Activated CD8-positive, alpha-beta T cell treated with anti-CD3 and anti-CD28 coated beads, Interleukin-2, amount 10 ng/mL, durations not matched to agents 7 days and 5 days (primary cell): ENCODE measurements around the gene DTYMK. TPM values are rescaled to one million over a fixed set of nuclear protein-coding genes. Genes with fewer than 3 reads are reported as not detected.

Experiments
- ATAC-seq: fragments of 150-1000 bp; cut with Tn5 transposase; one replicate; pipeline ENCODE4 v1.10.0; 2021; ENCODE audit warnings: moderate library complexity
- CTCF ChIA-PET: fragments of 350-600 bp; sonication (Branson Sonifier 250); formaldehyde crosslinking; loops from one replicate; lab custom pipeline; 2021; ENCODE audit warnings: antibody characterized with exemption; lab: Charles Lee
- POLR2A ChIA-PET: fragments of 350-600 bp; sonication (Branson Sonifier 250); formaldehyde crosslinking; loops from one replicate; lab custom pipeline; 2021; ENCODE audit warnings: antibody characterized with exemption; lab: Charles Lee
- DNase-seq: peaks from one replicate; pipeline ENCODE4 v3.0.0-alpha.2; 2020
- H3K27ac Mint-ChIP-seq: one replicate; pipeline ENCODE4 v1.8.0; 2021; ENCODE audit warnings: mild to moderate bottlenecking, mixed read lengths
- H3K27me3 Mint-ChIP-seq: one replicate; pipeline ENCODE4 v1.8.0; 2021; ENCODE audit warnings: low read depth, mixed read lengths
- H3K36me3 Mint-ChIP-seq: one replicate; pipeline ENCODE4 v1.8.0; 2021; ENCODE audit warnings: low read depth, mixed read lengths
- H3K4me1 Mint-ChIP-seq: one replicate; pipeline ENCODE4 v1.8.0; 2021; ENCODE audit warnings: low read depth, mixed read lengths
- H3K4me3 Mint-ChIP-seq: one replicate; pipeline ENCODE4 v1.8.0; 2021; ENCODE audit warnings: mild to moderate bottlenecking, mixed read lengths
- H3K9me3 Mint-ChIP-seq: one replicate; pipeline ENCODE4 v1.8.0; 2022; ENCODE audit warnings: mixed read lengths; ENCODE audit not compliant: insufficient read depth
- total RNA-seq, 2 experiments: library from RNA; stranded (reverse); gene quantifications; one replicate each; pipeline ENCODE4 v1.2.3, GENCODE V29; 2021

The DTYMK gene
- total RNA-seq, 2 experiments from 2014 or later = 101 to 103 TPM

DNA sequence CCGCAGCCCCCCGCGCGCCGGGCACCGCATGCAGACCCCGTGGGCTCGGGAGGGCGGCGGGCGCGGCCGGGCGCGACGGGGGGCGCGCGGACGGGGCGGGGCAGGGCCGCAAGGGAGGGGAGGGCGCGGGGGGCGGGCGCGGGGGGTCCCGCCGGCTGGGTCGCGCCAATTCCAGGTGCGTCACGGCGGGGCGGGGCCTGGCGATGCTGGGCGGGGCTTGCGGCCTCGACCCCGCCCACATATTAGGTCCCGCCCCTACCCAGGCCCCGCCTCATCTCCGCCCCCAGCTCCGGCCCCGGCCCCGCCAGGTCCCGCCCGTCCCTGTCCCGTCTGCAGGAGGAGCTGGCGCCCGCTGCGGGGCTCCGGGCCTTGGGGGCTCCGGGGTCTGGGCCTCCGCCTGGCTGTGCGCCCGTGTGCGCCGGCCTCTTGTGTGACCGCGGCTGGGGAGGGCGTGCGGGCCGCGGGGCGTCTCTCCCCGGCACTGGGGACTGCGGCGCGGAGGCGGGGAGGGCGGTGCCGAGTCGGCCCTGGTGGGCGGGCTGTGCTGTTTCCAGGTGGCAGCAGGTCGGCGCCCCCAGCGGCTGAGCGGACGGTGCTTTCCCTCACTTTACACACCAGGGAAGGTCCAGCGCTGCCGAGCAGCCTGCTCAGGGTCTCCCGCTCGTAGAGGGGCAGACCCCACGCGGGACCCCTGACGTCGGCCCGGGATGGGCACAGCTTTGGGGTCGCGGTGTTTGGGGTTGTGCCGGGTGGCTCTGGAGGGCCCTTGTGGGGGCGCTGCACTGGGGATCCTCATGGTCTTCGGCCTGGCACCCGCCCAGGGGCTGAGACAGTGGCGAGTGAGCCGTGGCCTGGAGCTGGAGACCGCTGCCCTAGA lies 15.8 kb upstream of the DTYMK start:
- Mint-ChIP-seq H3K36me3 (peaks cover 28% of the 10 kb centered on the region), H3K27ac (peak overlapping the region; percentile 81), H3K4me3 (peak overlapping the region; percentile 86), H3K9me3 (no peaks in the 10 kb centered on the region), H3K27me3 (no peaks in the 10 kb centered on the region), H3K4me1 (peaks cover 24% of the 10 kb centered on the region)
- ChIA-PET POLR2A (interaction anchor here (0.5 to 3.6 kb wide), 11 partner anchors 15 to 1678 kb away, joined by 3 to 31 read pairs (median 4); partner anchors contain the start of genes D2HGDH, DTYMK, HDLBP and NDUFA10), CTCF (interaction anchor here (0.6 to 4.8 kb wide), 24 partner anchors 10 to 184 kb away, joined by 3 to 22 read pairs (median 4); partner anchors contain the start of genes ATG4B, D2HGDH and DTYMK)
- peak; percentile 80 for ATAC-seq
- peak; percentile 92 for DNase-seq

DNA sequence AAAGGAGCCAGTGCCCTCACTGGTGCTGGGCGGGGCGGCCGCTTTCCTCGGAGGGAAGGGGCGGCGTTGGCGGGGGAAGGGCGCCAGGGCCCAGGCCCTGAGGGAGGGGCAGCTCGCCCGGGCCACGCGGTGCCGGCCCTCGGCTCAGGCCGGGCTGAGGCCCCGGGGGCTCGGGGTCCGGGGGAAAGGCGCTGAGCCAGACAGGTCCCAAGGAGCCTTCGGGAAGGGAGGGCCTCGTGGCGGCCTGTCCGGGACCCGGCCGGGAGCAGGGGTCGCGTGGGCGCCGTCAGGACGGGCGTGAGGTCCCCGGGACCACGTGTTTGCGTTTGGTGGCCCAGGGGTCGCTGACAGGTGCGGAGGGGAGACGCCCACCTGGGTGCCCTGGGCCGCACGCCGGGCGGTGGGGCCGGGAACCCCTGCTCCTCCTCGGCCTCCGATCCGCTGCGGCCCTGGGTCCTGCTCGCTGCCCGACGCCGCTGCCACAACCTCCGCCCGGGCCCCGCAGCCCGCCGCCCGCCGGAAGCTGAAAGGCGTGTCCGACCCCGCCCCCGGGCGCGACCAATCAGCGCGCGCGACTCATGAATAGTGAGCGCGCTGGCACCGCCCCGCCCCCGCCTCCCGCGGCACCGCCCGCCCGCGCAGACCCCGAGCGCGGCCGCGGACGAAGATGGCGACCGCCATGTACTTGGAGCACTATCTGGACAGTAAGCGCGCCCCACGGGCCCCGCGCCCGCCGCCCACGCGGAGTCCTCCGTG lies 15.0 kb upstream of the DTYMK start, which contains the start of gene ING5:
Gene ING5, plus strand, starts transcription at position 641 of the 756 bp plus-strand sequence. Its CDS starts 27 bp downstream, at position 668.
- ChIA-PET POLR2A (interaction anchor here (0.6 to 3.6 kb wide), 10 partner anchors 14 to 1677 kb away, joined by 3 to 31 read pairs (median 4); partner anchors contain the start of genes D2HGDH, DTYMK, HDLBP and NDUFA10), CTCF (interaction anchor here (0.6 to 4.8 kb wide), 18 partner anchors 10 to 185 kb away, joined by 3 to 22 read pairs (median 4); partner anchors contain the start of genes ATG4B, D2HGDH and DTYMK)
- peaks cover 24% of the 10 kb centered on the region for H3K4me1 Mint-ChIP-seq
- H3K4me3 Mint-ChIP-seq = peak within 1 kb of the TSS; percentile 86
- peak within 1 kb of the TSS; percentile 90 for H3K27ac Mint-ChIP-seq
- no peaks in the 10 kb centered on the region for H3K27me3 Mint-ChIP-seq
- peaks cover 20% of the 10 kb centered on the region for H3K36me3 Mint-ChIP-seq
- peak; percentile 96 for DNase-seq
- H3K9me3 Mint-ChIP-seq = no peaks in the 10 kb centered on the region
- peak; percentile 80 for ATAC-seq

DNA sequence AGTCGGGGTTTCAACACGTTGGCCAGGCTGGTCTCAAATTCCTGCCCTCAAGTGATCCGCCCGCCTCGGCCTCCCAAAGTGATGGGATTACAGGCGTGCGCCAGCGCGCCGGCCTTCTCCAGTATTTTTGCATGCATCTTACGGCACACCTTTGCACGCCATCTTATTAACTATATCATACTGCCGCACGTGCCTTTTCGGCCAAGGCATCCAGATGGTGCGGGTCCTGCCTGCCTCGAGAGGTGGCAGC lies 14.5 kb upstream of the DTYMK start:
- ChIA-PET CTCF (interaction anchor here (1.6 to 4.8 kb wide), 7 partner anchors 11 to 167 kb away, joined by 6 to 22 read pairs (median 12); partner anchors contain the start of genes ATG4B, D2HGDH and DTYMK), POLR2A (interaction anchor here (1.5 to 3.6 kb wide), 3 partner anchors 13 to 386 kb away, joined by 5 to 31 read pairs (median 20); partner anchors contain the start of genes D2HGDH, DTYMK, HDLBP and SEPTIN2)
- H3K4me1 Mint-ChIP-seq = peaks cover 24% of the 10 kb centered on the region
- H3K9me3 Mint-ChIP-seq = no peaks in the 10 kb centered on the region
- ATAC-seq = no peak
- H3K36me3 Mint-ChIP-seq = peaks cover 18% of the 10 kb centered on the region
- peak overlapping the region; percentile 90 for H3K27ac Mint-ChIP-seq
- H3K4me3 Mint-ChIP-seq = peak overlapping the region; percentile 85
- DNase-seq = no peak
- H3K27me3 Mint-ChIP-seq = no peaks in the 10 kb centered on the region

DNA sequence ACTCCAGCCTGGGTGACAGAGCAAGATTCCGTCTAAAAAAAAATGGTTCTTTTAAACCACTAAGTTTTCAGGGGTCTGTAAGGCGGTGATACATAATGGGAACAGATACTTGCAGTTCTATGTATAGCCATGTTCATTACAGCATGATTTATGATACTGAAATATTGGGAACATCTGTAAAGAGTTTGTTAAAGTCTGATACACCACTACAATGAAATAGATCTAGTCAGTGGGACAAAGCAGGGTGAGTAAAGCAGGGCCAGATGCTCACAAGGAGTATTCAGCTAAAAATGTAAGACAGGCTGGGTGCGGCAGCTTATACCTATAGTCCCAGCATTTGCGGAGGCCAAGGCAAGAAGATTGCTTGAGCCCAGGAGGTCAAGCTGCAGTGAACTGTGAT lies 9.0 kb upstream of the DTYMK start:
- Mint-ChIP-seq H3K4me1 (peaks cover 10% of the 10 kb centered on the region), H3K4me3 (no peak overlapping the region), H3K36me3 (peaks cover 16% of the 10 kb centered on the region), H3K27ac (no peak overlapping the region), H3K9me3 (no peaks in the 10 kb centered on the region), H3K27me3 (no peaks in the 10 kb centered on the region)
- ATAC-seq (no peak), DNase-seq (no peak)
- ChIA-PET CTCF (no interaction called here), POLR2A (no interaction called here)

DNA sequence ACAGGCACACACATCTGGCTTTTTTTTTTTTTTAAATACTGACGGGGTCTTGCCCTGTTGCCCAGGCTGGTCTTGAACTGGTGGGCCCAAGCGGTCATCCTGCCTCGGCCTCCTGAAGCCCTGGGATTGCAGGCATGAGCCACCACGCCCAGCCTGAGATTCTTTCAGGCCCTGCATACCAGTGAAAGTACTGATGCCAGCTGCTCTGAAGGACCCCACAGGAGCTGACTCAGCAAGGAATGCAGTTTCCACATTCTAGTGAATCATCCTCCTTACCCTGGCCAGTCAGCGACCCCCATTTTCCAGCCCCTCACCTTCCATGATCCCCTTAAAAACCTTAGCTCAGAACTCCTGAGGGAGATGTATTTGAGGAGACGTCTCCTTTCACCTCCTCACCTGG lies 5.8 kb upstream of the DTYMK start:
- no peak for DNase-seq
- no peak overlapping the region for H3K4me3 Mint-ChIP-seq
- H3K36me3 Mint-ChIP-seq = peaks cover 23% of the 10 kb centered on the region
- H3K9me3 Mint-ChIP-seq = no peaks in the 10 kb centered on the region
- H3K27ac Mint-ChIP-seq = no peak overlapping the region
- H3K27me3 Mint-ChIP-seq = no peaks in the 10 kb centered on the region
- POLR2A ChIA-PET = no interaction called here
- CTCF ChIA-PET = interaction anchor here (1.2 kb wide), 1 partner anchor 10 kb away, joined by 4 read pairs; the partner anchor contains the start of gene ING5
- ATAC-seq = no peak
- H3K4me1 Mint-ChIP-seq = peaks cover 19% of the 10 kb centered on the region

DNA sequence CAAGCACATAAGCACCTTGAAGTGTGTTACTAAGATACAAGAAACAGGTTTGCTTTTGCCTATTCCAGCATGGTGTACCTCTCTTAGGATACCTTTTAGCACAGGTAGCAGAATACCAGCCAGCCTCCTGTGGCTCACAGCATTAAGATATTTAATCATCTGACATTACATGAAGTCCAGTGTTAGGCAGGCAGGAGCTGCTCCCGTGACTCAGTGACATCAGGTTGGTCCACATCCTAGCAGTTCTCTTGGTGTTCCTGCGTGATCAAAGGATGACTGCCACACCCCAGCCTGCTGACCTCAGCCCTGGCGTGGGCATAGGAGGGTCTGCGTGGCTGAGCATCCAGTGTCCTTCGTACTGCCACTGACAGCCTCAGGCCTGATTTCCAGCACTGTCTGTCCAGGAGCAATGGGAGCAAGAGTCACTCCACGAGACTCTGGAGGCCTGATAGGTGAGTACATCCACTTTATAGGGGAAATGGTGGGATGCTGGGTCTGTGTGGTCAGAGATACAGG lies 3.6 kb upstream of the DTYMK start:
- Mint-ChIP-seq H3K4me3 (no peak overlapping the region), H3K36me3 (peaks cover 27% of the 10 kb centered on the region), H3K27ac (no peak overlapping the region), H3K27me3 (no peaks in the 10 kb centered on the region), H3K9me3 (no peaks in the 10 kb centered on the region), H3K4me1 (peaks cover 26% of the 10 kb centered on the region)
- no peak for DNase-seq
- POLR2A ChIA-PET = no interaction called here
- CTCF ChIA-PET = no interaction called here
- no peak for ATAC-seq

DNA sequence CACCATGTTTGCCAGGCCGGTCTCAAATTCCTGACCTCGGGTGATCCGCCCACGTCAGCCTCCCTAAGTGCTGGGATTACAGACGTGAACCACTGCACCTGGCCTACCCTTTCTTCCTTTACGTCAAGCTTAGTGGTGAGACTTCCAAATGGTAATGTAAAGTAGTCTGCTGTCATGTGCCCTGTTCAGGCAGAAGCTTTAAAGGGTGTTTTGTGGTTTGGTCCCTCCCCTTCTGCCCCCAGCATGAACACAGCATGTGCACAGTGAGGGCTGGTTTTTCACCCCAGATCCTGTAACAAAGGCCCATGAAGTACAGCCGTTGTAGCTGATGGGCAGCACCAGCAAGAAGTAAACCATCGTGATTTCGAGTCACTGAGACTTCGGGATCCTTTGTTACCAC lies 2.7 kb upstream of the DTYMK start:
- no peaks in the 10 kb centered on the region for H3K27me3 Mint-ChIP-seq
- H3K9me3 Mint-ChIP-seq = no peaks in the 10 kb centered on the region
- peak overlapping the region; percentile 55 for H3K27ac Mint-ChIP-seq
- DNase-seq (no peak), ATAC-seq (no peak)
- H3K4me1 Mint-ChIP-seq = peaks cover 32% of the 10 kb centered on the region
- ChIA-PET POLR2A (interaction anchor here (3.4 kb wide), 1 partner anchor 13 kb away, joined by 31 read pairs; the partner anchor contains the start of gene ING5), CTCF (interaction anchor here (2.4 kb wide), 1 partner anchor 12 kb away, joined by 22 read pairs; the partner anchor contains the start of gene ING5)
- H3K36me3 Mint-ChIP-seq = peaks cover 29% of the 10 kb centered on the region
- H3K4me3 Mint-ChIP-seq = no peak overlapping the region

DNA sequence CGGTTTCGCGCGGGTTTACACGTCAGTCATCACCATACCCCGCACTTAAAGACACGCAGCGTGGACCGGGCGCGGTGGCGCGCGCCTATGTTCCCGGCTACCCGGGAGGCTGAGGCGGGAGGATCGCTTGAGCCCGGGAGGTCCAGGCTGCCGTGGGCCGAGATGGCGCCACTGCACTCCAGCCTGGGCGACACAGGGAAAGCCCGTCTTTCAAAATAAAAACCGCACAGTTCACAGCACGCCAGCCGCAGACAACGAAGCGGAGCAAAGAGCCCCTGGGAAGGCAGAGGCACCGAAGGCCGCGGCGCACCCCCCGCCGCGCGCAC lies 328 bp downstream of the DTYMK start:
- ATAC-seq (peak; percentile 17), DNase-seq (no peak)
- H3K27ac Mint-ChIP-seq = peak overlapping the region; percentile 90
- H3K36me3 Mint-ChIP-seq = peaks cover 47% of the 10 kb centered on the region
- ChIA-PET POLR2A (interaction anchor here (0.7 to 3.4 kb wide), 8 partner anchors 11 to 371 kb away, joined by 3 to 31 read pairs (median 4); partner anchors contain the start of gene ING5), CTCF (interaction anchor here (1.2 to 3.2 kb wide), 5 partner anchors 11 to 193 kb away, joined by 3 to 24 read pairs (median 6); partner anchors contain the start of genes D2HGDH and ING5)
- H3K27me3 Mint-ChIP-seq = no peaks in the 10 kb centered on the region
- no peaks in the 10 kb centered on the region for H3K9me3 Mint-ChIP-seq
- H3K4me1 Mint-ChIP-seq = peaks cover 44% of the 10 kb centered on the region
- peak overlapping the region; percentile 90 for H3K4me3 Mint-ChIP-seq

DNA sequence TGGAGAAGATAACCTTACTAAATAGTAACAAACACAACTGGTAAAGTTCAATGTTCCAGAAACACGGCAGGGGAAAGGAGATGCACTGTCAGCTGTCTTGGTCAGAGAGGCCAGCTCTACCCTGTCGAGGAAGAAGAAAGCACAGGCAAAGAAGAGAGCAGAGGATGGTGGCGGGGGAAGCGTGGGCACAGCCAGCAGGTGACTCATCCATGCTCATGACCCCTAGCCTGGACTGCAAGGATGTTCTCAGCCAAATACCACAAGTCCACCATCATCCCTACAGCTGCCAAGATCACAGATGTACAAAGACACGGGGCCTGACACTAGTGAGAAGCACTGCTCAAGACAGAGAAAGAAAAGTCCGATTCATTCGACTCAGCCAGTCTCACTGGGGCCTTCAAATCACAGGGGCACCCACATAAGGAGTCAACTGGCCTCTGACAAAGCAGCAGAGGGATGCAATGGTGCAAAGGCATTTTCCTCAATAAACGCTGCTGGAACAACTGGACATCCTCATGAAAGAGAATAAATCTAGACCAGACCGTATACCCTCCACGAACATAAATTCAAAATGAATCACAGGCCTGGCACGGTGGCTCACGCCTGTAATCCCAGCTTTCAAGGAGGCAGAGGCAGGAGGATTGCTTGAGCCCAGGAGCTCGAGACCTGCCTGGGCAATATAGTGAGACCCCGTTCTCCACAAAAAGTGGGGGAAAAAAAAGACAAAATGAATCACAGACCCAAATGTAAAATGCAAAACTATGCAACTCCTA lies 5.6 kb downstream of the DTYMK start:
- CTCF ChIA-PET = no interaction called here
- Mint-ChIP-seq H3K4me3 (no peak overlapping the region), H3K27ac (no peak overlapping the region), H3K27me3 (no peaks in the 10 kb centered on the region), H3K4me1 (peaks cover 30% of the 10 kb centered on the region), H3K36me3 (peaks cover 81% of the 10 kb centered on the region), H3K9me3 (no peaks in the 10 kb centered on the region)
- POLR2A ChIA-PET = no interaction called here
- no peak for DNase-seq
- no peak for ATAC-seq

DNA sequence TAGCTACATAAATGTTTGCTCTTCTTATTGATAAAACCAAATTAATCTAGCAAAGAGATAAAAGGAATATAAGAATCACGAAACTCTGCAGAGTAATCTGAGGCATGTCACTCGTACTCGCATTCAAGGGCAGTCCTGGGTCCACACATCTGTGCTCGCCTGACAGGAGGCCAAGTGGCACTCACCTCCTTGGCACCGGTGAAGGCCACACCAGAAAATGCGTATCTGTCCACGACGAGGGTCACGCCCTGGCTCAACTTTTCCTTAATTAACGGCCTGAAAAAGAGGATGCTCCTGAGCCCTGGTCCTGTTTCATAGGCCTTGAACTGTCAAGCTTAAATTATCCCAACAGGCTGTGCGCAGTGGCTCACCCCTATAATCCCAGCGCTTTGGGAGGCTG lies 6.6 kb downstream of the DTYMK start:
- POLR2A ChIA-PET = interaction anchor here (0.8 kb wide), 1 partner anchor 9 kb away, joined by 3 read pairs; no protein-coding TSS in a partner anchor
- Mint-ChIP-seq H3K9me3 (no peaks in the 10 kb centered on the region), H3K4me3 (no peak overlapping the region), H3K36me3 (peaks cover 82% of the 10 kb centered on the region), H3K27ac (no peak overlapping the region), H3K4me1 (peaks cover 22% of the 10 kb centered on the region), H3K27me3 (no peaks in the 10 kb centered on the region)
- CTCF ChIA-PET = interaction anchor here (0.9 kb wide), 1 partner anchor 22 kb away, joined by 3 read pairs; the partner anchor contains the start of gene ING5
- no peak for ATAC-seq
- no peak for DNase-seq
